Activated CD4-positive, alpha-beta memory T cell treated with anti-CD3 and anti-CD28 coated beads for 36 hours (primary cell): ENCODE results near the gene ROMO1. TPM values are rescaled to one million over a fixed set of nuclear protein-coding genes. Genes with fewer than 3 reads are reported as not detected.

ENCODE experiments used
- CTCF ChIA-PET: fragments of 350-600 bp; sonication (Branson Sonifier 250); formaldehyde crosslinking; loops from one replicate; lab custom pipeline; 2021; ENCODE audit warnings: antibody characterized with exemption, inconsistent platforms; lab: Charles Lee
- POLR2A ChIA-PET: fragments of 350-600 bp; sonication (Branson Sonifier 250); formaldehyde crosslinking; loops from one replicate; lab custom pipeline; 2021; ENCODE audit warnings: antibody characterized with exemption; lab: Charles Lee
- DNase-seq: peaks from one replicate; pipeline ENCODE4 v3.0.0-alpha.2; 2020
- H3K27ac Mint-ChIP-seq: one replicate; pipeline ENCODE4 v1.8.0; 2021; ENCODE audit warnings: mixed read lengths
- H3K27me3 Mint-ChIP-seq: one replicate; pipeline ENCODE4 v1.8.0; 2021; ENCODE audit warnings: mixed read lengths
- H3K36me3 Mint-ChIP-seq: one replicate; pipeline ENCODE4 v1.8.0; 2021; ENCODE audit warnings: mixed read lengths
- H3K4me1 Mint-ChIP-seq: one replicate; pipeline ENCODE4 v1.8.0; 2021; ENCODE audit warnings: low read depth, mixed read lengths
- H3K4me3 Mint-ChIP-seq: one replicate; pipeline ENCODE4 v1.8.0; 2021; ENCODE audit warnings: mild to moderate bottlenecking, mixed read lengths
- H3K9me3 Mint-ChIP-seq: one replicate; pipeline ENCODE4 v1.8.0; 2021; ENCODE audit warnings: mixed read lengths
- intact Hi-C: fragments of 100-400 bp; cut with micrococcal nuclease; formaldehyde crosslinking; loops from one replicate; pipeline ENCODE4 v1.15.1; 2023
- total RNA-seq, 2 experiments: library from RNA; stranded (reverse); gene quantifications; one replicate each; pipeline ENCODE4 v1.2.3, GENCODE V29; 2021

Gene ROMO1
- total RNA-seq, result 100 to 1,000 TPM; 141 to 142 TPM

DNA sequence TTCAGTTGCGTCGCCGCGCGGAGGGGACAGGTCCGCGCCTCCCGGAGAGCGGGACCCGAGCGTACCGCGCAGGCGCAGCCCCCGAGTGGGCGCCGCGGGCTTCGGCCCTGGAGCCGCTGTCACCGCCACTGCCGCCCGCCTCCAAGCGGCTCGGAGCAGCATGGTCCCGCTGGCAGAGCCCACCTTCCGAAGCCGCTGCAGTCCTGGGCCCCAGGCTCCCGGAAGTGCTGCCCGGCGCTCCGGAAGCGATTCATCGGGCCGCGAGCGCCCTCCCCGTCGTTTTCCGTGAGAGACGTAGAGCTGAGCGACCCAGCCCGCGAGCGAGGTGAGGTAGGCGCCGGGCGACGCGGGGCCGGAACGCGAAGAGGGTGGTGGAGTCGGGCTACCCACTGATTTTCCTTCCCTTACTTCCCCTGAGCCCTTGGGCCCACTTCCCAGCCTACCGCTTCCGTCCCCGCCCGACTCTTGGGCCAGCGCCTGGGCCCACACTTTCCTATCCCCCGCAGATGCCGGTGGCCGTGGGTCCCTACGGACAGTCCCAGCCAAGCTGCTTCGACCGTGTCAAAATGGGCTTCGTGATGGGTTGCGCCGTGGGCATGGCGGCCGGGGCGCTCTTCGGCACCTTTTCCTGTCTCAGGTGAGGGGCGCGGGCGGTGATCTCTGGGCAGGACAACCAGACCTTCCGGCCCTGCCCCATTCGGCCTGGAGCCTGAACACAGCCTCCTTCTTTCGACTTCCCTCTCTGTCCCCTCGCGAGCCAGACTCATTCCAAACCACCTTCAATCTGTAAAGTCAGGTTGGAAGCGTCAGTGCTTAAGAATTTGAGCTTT is at the start of gene ROMO1, which contains the start of gene NFS1:
TSS of gene ROMO1 (plus strand) at position 279 of the 830 bp plus-strand sequence. CDS start at position 507, 228 bp downstream.
TSS of gene NFS1 (minus strand) at position 226 of the 830 bp plus-strand sequence. CDS start at position 162, 64 bp downstream.
- H3K27me3 Mint-ChIP-seq, result no peaks in the 10 kb centered on the region

DNA sequence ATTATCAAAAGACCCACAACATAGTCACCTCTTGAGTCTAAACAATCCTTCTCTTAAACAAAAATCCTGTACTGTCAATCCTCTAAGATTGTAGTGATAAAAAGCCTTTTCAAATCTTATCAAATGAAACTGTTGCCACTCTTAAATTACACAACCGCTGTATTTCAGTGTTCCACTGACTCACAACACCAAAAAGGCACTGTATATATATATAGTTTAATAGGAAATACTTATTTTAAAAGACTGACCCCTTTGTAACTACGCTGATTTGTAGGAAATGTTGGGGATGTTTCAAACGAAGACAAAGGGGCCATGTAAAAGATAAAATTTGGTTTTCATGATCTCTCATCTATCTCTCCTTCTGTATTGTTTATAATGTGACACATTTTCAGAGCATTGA is 48.6 kb upstream of the ROMO1 start:
- Mint-ChIP-seq H3K9me3 (no peaks in the 10 kb centered on the region), H3K36me3 (peaks cover 20% of the 10 kb centered on the region), H3K27ac (peak overlapping the region; percentile 11), H3K4me3 (no peak overlapping the region), H3K27me3 (no peaks in the 10 kb centered on the region), H3K4me1 (peaks cover 56% of the 10 kb centered on the region)
- ChIA-PET CTCF (no interaction called here), POLR2A (no interaction called here)
- DNase-seq, result no peak
- intact Hi-C loops, result loop anchor here (1.0 kb wide), 1 partner anchor 11 kb away; no protein-coding TSS in a partner anchor

More for the DNA sequence above, at the start of gene ROMO1, which contains the start of gene NFS1:
- Mint-ChIP-seq H3K27ac (peak within 1 kb of the TSS; percentile 91), H3K9me3 (no peaks in the 10 kb centered on the region), H3K4me3 (peak within 1 kb of the TSS; percentile 88), H3K4me1 (peaks cover 50% of the 10 kb centered on the region), H3K36me3 (peaks cover 43% of the 10 kb centered on the region)
- ChIA-PET POLR2A (interaction anchor here (0.7 to 5.3 kb wide), 9 partner anchors 9 to 254 kb away, joined by 3 to 44 read pairs (median 7); partner anchors contain the start of genes PHF20 and RBM39), CTCF (interaction anchor here (0.6 to 2.1 kb wide), 7 partner anchors 12 to 248 kb away, joined by 3 to 8 read pairs (median 4); no protein-coding TSS in a partner anchor)
- peak; percentile 91 for DNase-seq
- intact Hi-C loops, result loop anchor here (1.0 to 2.0 kb wide), 3 partner anchors 35 to 83 kb away; partner anchors contain the start of genes CPNE1 and RBM12

DNA sequence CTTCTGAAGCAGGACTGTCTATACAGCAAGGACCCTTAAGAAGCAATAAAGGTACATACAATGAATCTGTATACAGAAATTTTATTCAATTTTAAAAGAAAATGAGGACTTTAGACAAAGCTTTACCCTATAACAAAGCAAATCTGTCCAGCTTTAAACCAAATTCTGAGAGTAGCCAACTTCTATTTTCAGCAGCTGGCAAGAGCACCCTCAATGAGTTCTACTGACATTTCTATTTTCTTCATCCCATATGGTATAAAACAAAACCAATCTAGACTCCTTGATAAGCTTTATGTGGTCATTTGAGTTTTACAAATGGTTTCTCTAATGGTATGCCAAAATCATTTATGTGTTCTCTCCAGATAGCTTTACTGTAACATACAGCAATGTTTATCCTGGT is 47.2 kb upstream of the ROMO1 start:
- intact Hi-C loops, result no loop called here
- Mint-ChIP-seq H3K36me3 (peaks cover 20% of the 10 kb centered on the region), H3K4me3 (no peak overlapping the region), H3K4me1 (peaks cover 54% of the 10 kb centered on the region), H3K27ac (no peak overlapping the region), H3K9me3 (no peaks in the 10 kb centered on the region), H3K27me3 (no peaks in the 10 kb centered on the region)
- POLR2A ChIA-PET, result interaction anchor here (0.6 to 1.3 kb wide), 3 partner anchors 9 to 18 kb away, joined by 3 to 6 read pairs (median 4); no protein-coding TSS in a partner anchor
- CTCF ChIA-PET, result interaction anchor here (1.1 kb wide), 1 partner anchor 11 kb away, joined by 4 read pairs; no protein-coding TSS in a partner anchor
- DNase-seq, result no peak

DNA sequence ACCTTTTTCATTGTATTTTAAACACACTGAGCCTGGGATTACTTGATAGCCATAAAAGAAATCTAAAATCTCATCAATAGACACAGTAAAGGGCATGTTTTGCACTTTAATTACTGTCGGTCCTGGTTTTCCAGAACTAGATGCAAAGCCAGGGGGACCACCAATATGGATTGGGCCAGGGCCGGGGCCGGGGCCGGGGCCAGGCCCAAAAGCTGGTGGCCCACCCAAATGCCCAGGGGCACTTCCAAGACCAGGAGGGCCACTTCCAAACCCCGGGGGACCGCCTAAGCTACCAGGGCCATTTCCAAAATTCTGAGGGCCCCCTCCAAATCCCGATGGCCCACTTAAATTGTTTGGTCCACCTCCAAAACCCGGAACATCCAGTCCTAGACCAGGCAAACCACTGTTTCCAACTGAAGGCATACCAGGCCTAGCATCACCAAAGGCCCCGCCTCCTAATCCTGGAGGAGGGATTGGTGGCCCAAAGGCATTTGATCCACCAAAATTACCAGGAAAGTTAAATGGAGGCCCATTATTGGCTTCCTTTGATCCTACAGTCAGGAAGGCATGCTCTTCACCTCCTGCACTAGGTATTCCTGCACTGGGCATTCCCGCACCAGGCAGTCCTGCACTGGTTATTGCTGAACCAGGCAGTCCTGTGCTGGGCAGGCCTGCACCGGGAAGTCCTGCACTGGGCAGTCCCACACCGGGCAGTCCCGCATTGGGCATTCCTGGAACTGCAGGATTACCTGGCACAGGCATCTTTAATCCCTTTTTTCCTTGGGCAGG is 46.4 kb upstream of the ROMO1 start:
- ChIA-PET POLR2A (interaction anchor here (0.6 to 1.3 kb wide), 3 partner anchors 8 to 19 kb away, joined by 3 to 6 read pairs (median 4); no protein-coding TSS in a partner anchor), CTCF (interaction anchor here (1.1 kb wide), 1 partner anchor 10 kb away, joined by 4 read pairs; no protein-coding TSS in a partner anchor)
- Mint-ChIP-seq H3K27ac (no peak overlapping the region), H3K4me3 (no peak overlapping the region), H3K36me3 (peaks cover 28% of the 10 kb centered on the region), H3K9me3 (no peaks in the 10 kb centered on the region), H3K27me3 (no peaks in the 10 kb centered on the region), H3K4me1 (peaks cover 57% of the 10 kb centered on the region)
- DNase-seq, result no peak
- intact Hi-C loops, result no loop called here

DNA sequence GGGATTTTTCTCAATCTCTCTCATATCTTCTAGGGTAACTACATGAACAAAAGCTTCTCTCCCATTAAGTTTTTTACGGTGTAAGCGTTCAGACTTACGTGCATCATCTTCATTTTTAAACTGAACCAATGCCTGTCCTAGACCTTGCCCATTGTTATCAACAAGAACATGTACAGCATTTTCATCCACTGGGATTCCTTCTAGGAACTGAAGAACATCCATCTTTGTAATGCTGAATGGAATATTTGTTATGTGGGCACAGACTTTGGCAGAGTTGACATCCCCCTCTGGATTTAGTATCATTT is 45.8 kb upstream of the ROMO1 start:
- POLR2A ChIA-PET, result interaction anchor here (1.4 kb wide), 1 partner anchor 11 kb away, joined by 3 read pairs; no protein-coding TSS in a partner anchor
- intact Hi-C loops, result no loop called here
- Mint-ChIP-seq H3K4me3 (no peak overlapping the region), H3K27me3 (no peaks in the 10 kb centered on the region), H3K27ac (no peak overlapping the region), H3K36me3 (peaks cover 31% of the 10 kb centered on the region), H3K4me1 (peaks cover 56% of the 10 kb centered on the region), H3K9me3 (no peaks in the 10 kb centered on the region)
- DNase-seq, result no peak
- CTCF ChIA-PET, result no interaction called here

DNA sequence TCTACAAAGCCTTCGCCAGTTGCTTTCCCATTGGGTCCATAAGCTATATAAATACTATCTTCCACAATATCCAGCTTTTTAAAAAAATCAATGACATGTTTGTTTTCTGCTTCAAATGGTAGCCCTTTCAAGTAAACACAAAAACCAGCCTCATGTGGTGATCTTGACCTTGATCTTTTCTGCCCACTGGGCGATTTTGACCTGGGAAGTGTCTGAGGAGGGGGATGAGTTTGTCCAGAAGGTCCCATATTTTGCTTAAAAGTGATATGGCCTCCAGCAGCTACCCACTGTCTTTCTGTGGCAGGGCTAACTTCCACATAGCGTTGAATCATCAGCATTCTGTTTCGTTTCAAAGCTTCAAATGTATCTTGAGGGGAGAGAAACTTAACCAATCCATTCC is 45.3 kb upstream of the ROMO1 start:
- no peaks in the 10 kb centered on the region for H3K27me3 Mint-ChIP-seq
- no peak overlapping the region for H3K4me3 Mint-ChIP-seq
- ChIA-PET POLR2A (interaction anchor here (1.4 kb wide), 1 partner anchor 12 kb away, joined by 3 read pairs; no protein-coding TSS in a partner anchor), CTCF (interaction anchor here (0.9 kb wide), 1 partner anchor 190 kb away, joined by 3 read pairs; no protein-coding TSS in a partner anchor)
- no peaks in the 10 kb centered on the region for H3K9me3 Mint-ChIP-seq
- no peak for DNase-seq
- H3K36me3 Mint-ChIP-seq, result peaks cover 33% of the 10 kb centered on the region
- intact Hi-C loops, result no loop called here
- peaks cover 54% of the 10 kb centered on the region for H3K4me1 Mint-ChIP-seq
- no peak overlapping the region for H3K27ac Mint-ChIP-seq

DNA sequence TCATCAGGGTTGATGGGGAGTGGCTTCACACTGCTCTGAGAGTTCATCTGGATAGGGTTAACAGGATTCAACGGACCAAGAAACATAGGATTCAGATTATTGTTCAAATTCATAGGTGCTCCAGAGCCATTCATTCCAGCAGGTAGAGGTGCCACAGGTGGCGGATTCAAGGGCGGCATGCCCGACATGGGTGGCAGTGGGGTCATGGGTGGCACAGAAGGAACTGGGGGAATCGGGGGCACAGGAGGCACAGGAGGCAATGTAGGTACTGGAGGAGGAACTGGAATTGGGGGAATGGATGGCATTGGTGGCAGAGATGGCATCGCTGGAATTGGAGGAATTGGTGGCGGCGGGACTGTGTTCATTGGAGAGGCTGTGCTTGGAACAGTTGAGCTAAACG is 44.8 kb upstream of the ROMO1 start:
- H3K4me1 Mint-ChIP-seq, result peaks cover 53% of the 10 kb centered on the region
- no peaks in the 10 kb centered on the region for H3K9me3 Mint-ChIP-seq
- no peak for DNase-seq
- peaks cover 34% of the 10 kb centered on the region for H3K36me3 Mint-ChIP-seq
- CTCF ChIA-PET, result interaction anchor here (0.9 kb wide), 1 partner anchor 190 kb away, joined by 3 read pairs; no protein-coding TSS in a partner anchor
- no peak overlapping the region for H3K27ac Mint-ChIP-seq
- POLR2A ChIA-PET, result interaction anchor here (1.4 to 1.7 kb wide), 2 partner anchors 10 to 12 kb away, joined by 3 to 7 read pairs; partner anchors contain the start of genes CPNE1 and RBM12
- H3K27me3 Mint-ChIP-seq, result no peaks in the 10 kb centered on the region
- intact Hi-C loops, result no loop called here
- H3K4me3 Mint-ChIP-seq, result no peak overlapping the region

DNA sequence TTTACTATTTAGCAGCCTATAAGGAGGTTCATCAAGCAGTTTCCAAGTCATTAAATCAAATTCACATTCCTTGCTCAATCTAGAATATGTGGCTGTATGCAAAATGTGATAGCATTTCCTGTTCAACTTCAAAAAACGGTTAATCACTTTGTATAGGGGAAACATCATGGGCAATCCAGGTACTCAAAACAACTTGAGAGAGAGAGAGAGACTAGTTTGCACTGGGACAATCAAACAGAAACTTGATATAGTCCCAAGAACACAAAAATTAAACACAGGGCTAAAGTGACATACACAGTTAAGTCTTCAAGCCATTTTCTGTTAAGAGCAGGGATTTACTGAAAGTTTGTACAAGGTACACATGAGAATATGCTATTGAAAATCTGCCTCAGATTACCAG is 41.9 kb upstream of the ROMO1 start:
- intact Hi-C loops, result no loop called here
- H3K36me3 Mint-ChIP-seq, result peaks cover 27% of the 10 kb centered on the region
- CTCF ChIA-PET, result interaction anchor here (1.4 to 1.6 kb wide), 3 partner anchors 38 to 194 kb away, joined by 3 to 5 read pairs (median 5); no protein-coding TSS in a partner anchor
- POLR2A ChIA-PET, result no interaction called here
- peak overlapping the region; percentile 30 for H3K27ac Mint-ChIP-seq
- H3K4me1 Mint-ChIP-seq, result peaks cover 54% of the 10 kb centered on the region
- no peak for DNase-seq
- H3K9me3 Mint-ChIP-seq, result no peaks in the 10 kb centered on the region
- no peak overlapping the region for H3K4me3 Mint-ChIP-seq
- H3K27me3 Mint-ChIP-seq, result no peaks in the 10 kb centered on the region

DNA sequence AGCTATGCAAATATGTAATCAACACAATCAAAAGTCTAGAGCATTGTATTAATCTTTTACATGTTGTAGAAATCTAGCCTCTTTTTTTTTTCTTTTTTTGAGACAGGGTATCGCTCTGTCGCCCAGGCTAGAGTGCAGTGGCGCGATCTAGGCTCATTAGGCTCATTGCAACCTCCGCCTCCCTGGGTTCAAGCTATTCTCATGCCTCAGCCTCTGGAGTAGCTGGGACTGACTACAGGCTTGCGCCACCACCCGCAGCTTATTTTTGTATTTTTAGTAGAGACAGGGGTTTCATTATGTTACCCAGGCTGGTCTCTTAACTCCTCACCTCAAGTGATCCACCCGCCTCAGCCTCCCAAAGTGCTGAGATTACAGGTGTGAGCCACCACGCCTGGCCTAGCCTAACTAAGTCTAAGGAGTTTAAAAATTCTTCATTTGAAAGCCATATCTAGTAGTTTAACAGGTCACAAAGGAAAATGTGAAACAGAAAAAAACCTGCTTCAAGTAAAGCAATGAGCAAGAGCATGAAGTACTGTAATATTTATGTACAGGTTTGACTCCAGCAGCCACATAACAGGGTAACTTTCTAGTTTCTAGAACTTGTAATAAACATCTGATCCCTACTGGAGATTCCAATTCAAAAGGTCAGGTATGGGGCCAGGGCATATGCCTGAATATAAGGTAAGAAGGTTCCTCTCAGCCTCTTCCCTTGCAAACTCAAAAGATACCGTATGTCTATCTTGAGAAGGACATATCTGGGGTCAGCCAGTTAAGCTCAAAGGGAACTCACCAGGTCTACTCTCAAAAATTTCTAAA is 38.9 kb upstream of the ROMO1 start:
- POLR2A ChIA-PET, result interaction anchor here (0.6 to 6.8 kb wide), 8 partner anchors 8 to 170 kb away, joined by 3 to 93 read pairs (median 4); partner anchors contain the start of genes RBM39 and SPAG4
- Mint-ChIP-seq H3K27ac (peak overlapping the region; percentile 89), H3K4me1 (peaks cover 66% of the 10 kb centered on the region), H3K36me3 (peaks cover 37% of the 10 kb centered on the region), H3K4me3 (peak overlapping the region; percentile 55), H3K9me3 (no peaks in the 10 kb centered on the region), H3K27me3 (no peaks in the 10 kb centered on the region)
- DNase-seq, result peak; percentile 72
- CTCF ChIA-PET, result interaction anchor here (1.5 to 6.3 kb wide), 3 partner anchors 42 to 294 kb away, joined by 3 to 70 read pairs (median 7); partner anchors contain the start of genes SCAND1 and SPAG4
- intact Hi-C loops, result loop anchor here (1.0 to 5.0 kb wide), 8 partner anchors 14 to 388 kb away; partner anchors contain the start of genes CEP250, ERGIC3 and PHF20

DNA sequence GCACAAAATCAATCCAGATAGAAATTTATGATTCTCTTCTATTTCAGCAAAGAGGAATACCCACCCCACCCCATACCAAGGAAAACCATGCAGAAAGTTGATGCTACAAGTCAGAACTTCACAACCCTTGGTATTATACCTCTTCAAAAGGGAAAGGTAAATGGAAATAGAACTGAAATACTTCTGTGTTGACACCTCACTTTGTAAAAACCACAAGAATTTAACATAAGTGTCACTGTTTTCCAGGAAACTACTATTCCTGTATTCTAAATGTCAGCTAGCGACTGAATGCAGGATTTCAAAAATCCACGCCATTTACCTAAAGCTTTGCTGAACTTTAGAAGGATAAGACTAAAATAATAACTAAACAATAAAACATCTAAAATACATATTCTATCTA is 38.2 kb upstream of the ROMO1 start:
- intact Hi-C loops, result loop anchor here (1.0 to 5.0 kb wide), 8 partner anchors 11 to 388 kb away; partner anchors contain the start of genes CEP250, ERGIC3 and PHF20
- H3K4me3 Mint-ChIP-seq, result peak overlapping the region; percentile 91
- ChIA-PET CTCF (interaction anchor here (0.6 to 6.3 kb wide), 4 partner anchors 43 to 1121 kb away, joined by 3 to 70 read pairs (median 5); partner anchors contain the start of genes SCAND1 and SPAG4), POLR2A (interaction anchor here (0.5 to 6.8 kb wide), 8 partner anchors 9 to 170 kb away, joined by 3 to 93 read pairs (median 5); partner anchors contain the start of genes RBM39 and SPAG4)
- peaks cover 37% of the 10 kb centered on the region for H3K36me3 Mint-ChIP-seq
- no peak for DNase-seq
- H3K9me3 Mint-ChIP-seq, result no peaks in the 10 kb centered on the region
- H3K4me1 Mint-ChIP-seq, result peaks cover 64% of the 10 kb centered on the region
- H3K27ac Mint-ChIP-seq, result peak overlapping the region; percentile 89
- H3K27me3 Mint-ChIP-seq, result no peaks in the 10 kb centered on the region
